Mucosa of descending colon (tissue), 3 donors: ENCODE measurements around the gene ITIH2. TPM values are rescaled to one million over a fixed set of nuclear protein-coding genes. Genes with fewer than 3 reads are reported as not detected.
"Not testable (repeated sequence)": the region's sequence is repeated elsewhere in the genome, so short reads cannot be mapped to it uniquely, and the experiment has no call there.

Experiments used
- ATAC-seq: fragments of 200-7000 bp; cut with Tn5 transposase; one replicate; pipeline ENCODE4 v1.9.1; 2020; ENCODE audit warnings: mild to moderate bottlenecking, moderate library complexity
- DNase-seq, 3 donors: peaks; one replicate each; pipeline ENCODE4 v3.0.0-alpha.2; 2020
- H3K36me3 ChIP-seq: fragments of 200-600 bp; one replicate; pipeline ENCODE4 v1.8.0; 2021; ENCODE audit warnings: low read depth, mild to moderate bottlenecking
- H3K4me1 ChIP-seq: fragments of 200-600 bp; one replicate; pipeline ENCODE4 v1.8.0; 2021; ENCODE audit warnings: low read depth, mild to moderate bottlenecking
- H3K4me3 ChIP-seq: fragments of 200-600 bp; one replicate; pipeline ENCODE4 v1.8.0; 2021; ENCODE audit warnings: mild to moderate bottlenecking
- H3K9me3 ChIP-seq: fragments of 200-600 bp; one replicate; pipeline ENCODE4 v1.8.0; 2021; ENCODE audit warnings: mild to moderate bottlenecking
- intact Hi-C, 2 donors: fragments of 100-400 bp; cut with DNase I in 1 of 2; cut with micrococcal nuclease in 1 of 2; formaldehyde crosslinking; loops; one replicate each; pipeline versions ENCODE4 v1.11.0 to v1.11.1; 2022; cut with DNase I, micrococcal nuclease
- total RNA-seq, 3 donors: library from RNA; stranded (reverse); fragmentation: NEBNext Ultra II Directional in 2 of 3; extraction: Animal tissue kit (Norgen Biotek cat#: 25700) in 2 of 3; gene quantifications; one replicate each; pipeline versions ENCODE4 v1.2.1 to v1.2.4, GENCODE V29; 2021 to 2023
- TF ChIP-seq, protein P1 (sequence below): fragments of 200-600 bp; IDR thresholded peaks from one replicate; pipeline ENCODE4 v1.8.0; 2022; ENCODE audit warnings: antibody characterized with exemption, mild to moderate bottlenecking
- donor health status: DM: no; HTN: no; CAD: no; lungs with moderate emphysema.
- donor health status: DM: no; HTN: no; CAD: no.
- donor health status: DM: no; HTN: yes; CAD: no.

Gene ITIH2
- total RNA-seq, 3 donors from 2014 or later = not detected

DNA sequence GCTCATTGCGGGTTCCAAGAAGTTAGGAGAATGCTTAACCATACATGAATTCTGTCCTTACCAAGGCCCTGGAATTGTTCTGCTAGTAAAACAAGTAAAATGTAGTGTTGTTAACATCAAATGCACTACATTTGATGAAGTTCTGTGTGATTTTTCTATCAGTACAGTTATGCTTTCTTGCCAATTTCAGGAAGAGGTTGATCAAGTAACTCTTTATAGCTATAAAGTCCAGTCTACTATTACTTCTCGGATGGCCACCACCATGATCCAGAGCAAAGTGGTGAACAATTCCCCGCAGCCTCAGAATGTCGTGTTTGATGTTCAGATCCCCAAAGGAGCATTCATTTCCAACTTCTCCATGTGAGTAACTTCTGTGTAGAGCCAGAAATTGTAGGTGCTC is 5.7 kb downstream of the ITIH2 start:
- Histone ChIP-seq H3K4me3 (no peak overlapping the region), H3K4me1 (no peaks in the 10 kb centered on the region), H3K9me3 (no peaks in the 10 kb centered on the region), H3K36me3 (no peaks in the 10 kb centered on the region)
- ATAC-seq = no peak
- TF ChIP-seq, protein P1, sequence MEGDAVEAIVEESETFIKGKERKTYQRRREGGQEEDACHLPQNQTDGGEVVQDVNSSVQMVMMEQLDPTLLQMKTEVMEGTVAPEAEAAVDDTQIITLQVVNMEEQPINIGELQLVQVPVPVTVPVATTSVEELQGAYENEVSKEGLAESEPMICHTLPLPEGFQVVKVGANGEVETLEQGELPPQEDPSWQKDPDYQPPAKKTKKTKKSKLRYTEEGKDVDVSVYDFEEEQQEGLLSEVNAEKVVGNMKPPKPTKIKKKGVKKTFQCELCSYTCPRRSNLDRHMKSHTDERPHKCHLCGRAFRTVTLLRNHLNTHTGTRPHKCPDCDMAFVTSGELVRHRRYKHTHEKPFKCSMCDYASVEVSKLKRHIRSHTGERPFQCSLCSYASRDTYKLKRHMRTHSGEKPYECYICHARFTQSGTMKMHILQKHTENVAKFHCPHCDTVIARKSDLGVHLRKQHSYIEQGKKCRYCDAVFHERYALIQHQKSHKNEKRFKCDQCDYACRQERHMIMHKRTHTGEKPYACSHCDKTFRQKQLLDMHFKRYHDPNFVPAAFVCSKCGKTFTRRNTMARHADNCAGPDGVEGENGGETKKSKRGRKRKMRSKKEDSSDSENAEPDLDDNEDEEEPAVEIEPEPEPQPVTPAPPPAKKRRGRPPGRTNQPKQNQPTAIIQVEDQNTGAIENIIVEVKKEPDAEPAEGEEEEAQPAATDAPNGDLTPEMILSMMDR = no peak
- DNase-seq = no peak
- intact Hi-C loops = no loop called here

DNA sequence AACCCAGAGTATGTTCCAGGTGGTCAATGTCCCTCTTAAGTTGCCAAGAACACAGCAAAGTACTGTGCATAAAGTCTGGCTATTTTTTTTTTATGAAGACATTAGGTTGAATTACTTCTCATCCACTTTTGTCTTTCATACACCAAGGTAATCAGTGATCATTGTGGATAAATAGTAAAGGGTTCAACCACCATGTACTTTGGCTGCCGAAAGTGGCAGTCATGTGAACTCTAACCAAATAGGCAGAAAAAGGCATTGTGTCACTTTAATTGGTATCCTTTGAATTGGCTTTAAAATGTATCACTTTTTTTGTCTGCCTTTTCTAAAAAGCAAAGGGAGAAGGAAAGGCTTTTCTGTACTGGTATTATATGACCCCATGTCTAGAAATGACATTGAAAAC is 7.3 kb downstream of the ITIH2 start:
- no peak for ATAC-seq
- no peak for DNase-seq
- H3K4me1 ChIP-seq = no peaks in the 10 kb centered on the region
- no peaks in the 10 kb centered on the region for H3K9me3 ChIP-seq
- TF ChIP-seq, protein P1 = no peak
- no peak overlapping the region for H3K4me3 ChIP-seq
- no peaks in the 10 kb centered on the region for H3K36me3 ChIP-seq
- intact Hi-C loops = no loop called here

DNA sequence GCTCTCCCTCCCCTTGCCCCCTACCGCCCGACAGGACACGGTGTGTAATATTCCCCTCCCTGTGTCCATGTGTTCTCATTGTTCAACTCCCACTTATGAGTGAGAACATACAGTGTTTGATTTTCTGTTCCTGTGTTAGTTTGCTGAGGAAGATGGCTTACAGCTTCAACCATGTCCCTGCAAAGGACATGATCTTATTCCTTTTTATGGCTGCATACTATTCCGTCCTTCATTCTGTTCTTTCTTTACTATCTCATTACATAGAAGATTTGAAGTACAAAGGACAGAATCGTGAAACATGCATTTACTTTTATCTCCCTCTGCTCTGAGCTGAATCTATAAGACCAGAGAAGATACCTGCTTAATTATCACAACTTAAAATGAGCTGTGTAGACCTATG is 8.0 kb downstream of the ITIH2 start:
- H3K9me3 ChIP-seq, ATAC-seq, intact Hi-C loops, H3K4me1 ChIP-seq, H3K36me3 ChIP-seq, DNase-seq, H3K4me3 ChIP-seq: not testable (repeated sequence)

DNA sequence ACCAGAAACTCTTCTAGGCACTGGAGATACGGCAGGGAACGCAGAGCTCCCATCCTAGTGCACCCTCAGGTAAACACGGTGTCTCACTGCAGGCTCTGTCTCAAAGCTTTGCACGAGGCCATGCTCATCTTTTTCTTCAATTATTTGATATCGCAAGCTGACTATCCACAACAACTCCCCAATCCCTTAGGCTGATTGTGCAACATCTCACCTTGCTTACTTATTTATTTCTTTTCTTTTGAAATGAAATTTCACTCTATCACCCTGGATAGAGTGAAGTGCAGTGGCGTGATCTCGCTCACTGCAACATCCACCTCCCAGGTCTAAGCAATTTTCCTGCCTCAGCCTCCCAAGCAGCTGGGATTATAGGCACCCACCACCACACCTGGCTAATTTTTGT is 12.4 kb downstream of the ITIH2 start:
- TF ChIP-seq, protein P1 = no peak
- Histone ChIP-seq H3K4me3 (no peak overlapping the region), H3K4me1 (no peaks in the 10 kb centered on the region), H3K36me3 (no peaks in the 10 kb centered on the region), H3K9me3 (no peaks in the 10 kb centered on the region)
- no peak for ATAC-seq
- intact Hi-C loops = no loop called here
- no peak for DNase-seq

DNA sequence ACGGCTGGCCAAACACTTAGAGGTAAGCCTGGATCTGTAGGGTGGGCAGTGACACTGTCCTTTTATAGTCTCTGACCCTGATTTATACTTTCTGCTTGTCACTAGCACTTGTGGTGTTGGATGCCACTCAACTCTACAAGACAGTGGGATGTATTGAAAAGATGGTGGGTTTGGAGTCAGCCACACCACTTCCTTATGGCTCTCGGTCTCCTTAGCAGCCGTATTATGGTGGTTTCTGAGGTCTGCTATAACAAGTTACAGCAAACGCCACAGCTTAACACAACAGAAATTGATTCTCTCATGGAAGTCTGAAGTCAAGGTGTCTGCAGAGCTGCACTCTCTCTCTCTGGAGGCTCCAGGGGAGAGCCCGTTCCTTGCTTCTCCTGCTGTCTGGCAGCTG is 14.7 kb downstream of the ITIH2 start:
- DNase-seq (no peak), ATAC-seq (no peak)
- intact Hi-C loops = no loop called here
- H3K4me1 ChIP-seq = no peaks in the 10 kb centered on the region
- no peaks in the 10 kb centered on the region for H3K9me3 ChIP-seq
- H3K36me3 ChIP-seq = no peaks in the 10 kb centered on the region
- TF ChIP-seq, protein P1 = no peak
- no peak overlapping the region for H3K4me3 ChIP-seq

DNA sequence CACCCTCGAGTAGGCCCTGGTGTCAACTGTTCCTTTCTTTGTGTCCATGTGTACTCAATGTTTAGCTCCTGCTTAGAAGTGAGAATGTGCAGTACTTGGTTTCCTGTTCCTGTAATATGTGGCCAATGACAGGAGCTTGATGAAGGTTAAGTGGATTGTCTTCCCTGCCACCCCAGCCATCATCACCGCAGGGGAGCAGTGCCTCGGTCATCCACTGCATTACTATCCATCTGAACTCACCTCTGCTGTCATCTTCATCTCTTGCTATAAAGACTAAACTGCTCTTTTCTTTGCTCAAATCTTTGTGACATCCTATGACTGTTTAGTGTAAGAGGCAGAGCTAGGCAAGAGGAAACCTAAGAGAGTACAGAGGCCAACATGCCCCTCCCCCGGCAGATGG is 15.6 kb downstream of the ITIH2 start:
- Histone ChIP-seq H3K4me3 (no peak overlapping the region), H3K36me3 (no peaks in the 10 kb centered on the region), H3K4me1 (no peaks in the 10 kb centered on the region), H3K9me3 (no peaks in the 10 kb centered on the region)
- TF ChIP-seq, protein P1 = no peak
- no peak for DNase-seq
- no peak for ATAC-seq
- intact Hi-C loops = no loop called here
